Panc1 (cell line): Measurements from ENCODE around the gene TMEM161A. TPM values are rescaled to one million over a fixed set of nuclear protein-coding genes. Genes with fewer than 3 reads are reported as not detected.

Experiments used
- ATAC-seq: fragments of 200-7000 bp; cut with Tn5 transposase; 2 replicates; pipeline ENCODE4 v1.9.1; 2020; ENCODE audit warnings: mild to moderate bottlenecking, moderate library complexity
- BruUV-seq: library from RNA; stranded (reverse); fragments of 400-500 nt; replicated peaks from 2 replicates; lab custom pipeline; 2021; lab: Mats Ljungman, UMichigan
- CTCF ChIA-PET: fragments of 300-600 bp; sonication (Branson Sonifier 250); formaldehyde crosslinking; loops from one replicate; lab custom pipeline; 2022; ENCODE audit warnings: antibody characterized with exemption; lab: Charles Lee
- POLR2A ChIA-PET: fragments of 300-600 bp; sonication (Branson Sonifier 250); formaldehyde crosslinking; loops from one replicate; lab custom pipeline; 2022; ENCODE audit warnings: antibody characterized with exemption; lab: Charles Lee
- DNase-seq: peaks from one replicate; pipeline ENCODE4 v3.0.0-alpha.2; 2010; ENCODE audit warnings: low read depth, low spot score
- H3K27ac ChIP-seq: 2 replicates; pipeline ENCODE4 v1.5.1; 2011; ENCODE audit warnings: mild to moderate bottlenecking, low read length, inconsistent platforms
- H3K27me3 ChIP-seq: fragments of 200-500 bp; sonication (Bioruptor generic); 2 replicates; pipeline ENCODE4 v1.6.0; 2014; ENCODE audit warnings: low read length, inconsistent platforms; ENCODE audit not compliant: control insufficient read depth, insufficient read depth
- H3K36me3 ChIP-seq: fragments of 200-500 bp; sonication (Bioruptor generic); 2 replicates; pipeline ENCODE4 v1.5.1; 2014; ENCODE audit warnings: inconsistent platforms, mild to moderate bottlenecking, low read length, moderate library complexity; ENCODE audit not compliant: control insufficient read depth, insufficient read depth
- H3K4me1 ChIP-seq: 2 replicates; pipeline ENCODE4 v1.5.1; 2011; ENCODE audit warnings: inconsistent platforms, mild to moderate bottlenecking, low read length, moderate library complexity; ENCODE audit not compliant: control insufficient read depth, insufficient read depth
- H3K4me3 ChIP-seq, 2 experiments: 2 replicates each; pipeline ENCODE4 v1.5.1; 2011 to 2012; ENCODE audit warnings: low read depth in 2 of 2, low read length in 2 of 2, mild to moderate bottlenecking in 2 of 2, inconsistent platforms in 1 of 2, moderate library complexity in 1 of 2
- H3K9me3 ChIP-seq: fragments of 200-500 bp; sonication (Bioruptor generic); 2 replicates; pipeline ENCODE4 v1.5.1; 2014; ENCODE audit warnings: low read depth, mild to moderate bottlenecking, inconsistent platforms, low read length, moderate library complexity; ENCODE audit not compliant: control insufficient read depth, insufficient read depth
- POLR2AphosphoS5 ChIP-seq: IDR thresholded peaks from 2 replicates; pipeline ENCODE4 v1.6.1; 2012; ENCODE audit warnings: mild to moderate bottlenecking, low read depth, low read length, moderate library complexity
- SIN3A ChIP-seq: IDR thresholded peaks from 2 replicates; pipeline ENCODE4 v1.6.1; 2012; ENCODE audit warnings: low read depth, mild to moderate bottlenecking, low read length, moderate library complexity, borderline replicate concordance; ENCODE audit not compliant: insufficient read depth
- TCF7L2 ChIP-seq: IDR thresholded peaks from 2 replicates; pipeline ENCODE4 v1.6.1; 2011; ENCODE audit warnings: mild to moderate bottlenecking, low read depth, low read length, inconsistent platforms
- in situ Hi-C: cut with HindIII; loops from 2 replicates; pipeline ENCODE4 v1.10.0; 2016; ENCODE audit warnings: low sequenced_read_pairs, low pct_unique_long_range_greater_than_20kb
- intact Hi-C: fragments of 100-400 bp; cut with micrococcal nuclease; formaldehyde crosslinking; loops from one replicate; pipeline ENCODE4 v1.10.0; 2022; ENCODE audit not compliant: unreplicated experiment
- total RNA-seq: library from RNA; stranded (reverse); gene quantifications from one replicate; pipeline ENCODE4 v1.2.1, GENCODE V29; 2021; ENCODE audit not compliant: unreplicated experiment
- TF ChIP-seq, protein P1 (sequence below): fragments of 450-650 bp; IDR thresholded peaks from 2 replicates; pipeline ENCODE4 v1.5.1; 2017; ENCODE audit warnings: mild to moderate bottlenecking
- TF ChIP-seq, protein P2 (sequence below), 2 experiments: IDR thresholded peaks; 2 replicates each; pipeline ENCODE4 v1.6.1; 2011 to 2012; ENCODE audit warnings: low read depth in 2 of 2, control low read depth in 1 of 2, low read length in 1 of 2, mild to moderate bottlenecking in 1 of 2, moderate library complexity in 1 of 2; ENCODE audit not compliant: insufficient read depth in 1 of 2

The TMEM161A gene
- total RNA-seq, 1 experiment from 2014 or later: 26.7 TPM

DNA sequence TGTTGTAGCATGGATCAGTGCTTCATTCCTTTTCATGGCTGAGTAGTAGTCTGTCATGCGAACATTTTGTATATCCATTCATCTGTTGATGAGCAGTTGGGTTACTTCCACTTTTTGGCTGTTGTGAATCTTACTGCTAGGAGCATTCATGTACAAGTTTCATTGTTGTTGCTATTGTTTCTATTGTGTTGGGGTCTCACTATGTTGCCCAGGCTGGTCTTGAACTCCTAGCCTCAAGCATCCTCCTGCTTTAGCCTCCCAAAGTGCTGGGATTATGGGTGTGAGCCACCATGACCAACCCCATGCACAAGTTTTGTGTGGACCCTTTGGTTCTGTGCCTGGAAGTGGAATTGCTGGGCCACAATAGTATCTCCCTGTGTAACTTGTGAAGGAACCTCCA lies 58.7 kb downstream of the TMEM161A start:
- Histone ChIP-seq H3K36me3 (no peaks in the 10 kb centered on the region), H3K9me3 (no peaks in the 10 kb centered on the region), H3K4me3 (no peak overlapping the region), H3K4me1 (no peaks in the 10 kb centered on the region), H3K27ac (no peak overlapping the region), H3K27me3 (no peaks in the 10 kb centered on the region)
- no TSS peak for BruUV-seq
- ATAC-seq (no peak), DNase-seq (no peak)
- ChIA-PET CTCF (no interaction called here), POLR2A (no interaction called here)
- intact Hi-C loops: no loop called here
- in situ Hi-C loops: no loop called here
- TF ChIP-seq POLR2AphosphoS5 (no peak), TCF7L2 (no peak), SIN3A (no peak)
- TF ChIP-seq, protein P1, sequence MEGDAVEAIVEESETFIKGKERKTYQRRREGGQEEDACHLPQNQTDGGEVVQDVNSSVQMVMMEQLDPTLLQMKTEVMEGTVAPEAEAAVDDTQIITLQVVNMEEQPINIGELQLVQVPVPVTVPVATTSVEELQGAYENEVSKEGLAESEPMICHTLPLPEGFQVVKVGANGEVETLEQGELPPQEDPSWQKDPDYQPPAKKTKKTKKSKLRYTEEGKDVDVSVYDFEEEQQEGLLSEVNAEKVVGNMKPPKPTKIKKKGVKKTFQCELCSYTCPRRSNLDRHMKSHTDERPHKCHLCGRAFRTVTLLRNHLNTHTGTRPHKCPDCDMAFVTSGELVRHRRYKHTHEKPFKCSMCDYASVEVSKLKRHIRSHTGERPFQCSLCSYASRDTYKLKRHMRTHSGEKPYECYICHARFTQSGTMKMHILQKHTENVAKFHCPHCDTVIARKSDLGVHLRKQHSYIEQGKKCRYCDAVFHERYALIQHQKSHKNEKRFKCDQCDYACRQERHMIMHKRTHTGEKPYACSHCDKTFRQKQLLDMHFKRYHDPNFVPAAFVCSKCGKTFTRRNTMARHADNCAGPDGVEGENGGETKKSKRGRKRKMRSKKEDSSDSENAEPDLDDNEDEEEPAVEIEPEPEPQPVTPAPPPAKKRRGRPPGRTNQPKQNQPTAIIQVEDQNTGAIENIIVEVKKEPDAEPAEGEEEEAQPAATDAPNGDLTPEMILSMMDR: no peak
- TF ChIP-seq, protein P2, sequence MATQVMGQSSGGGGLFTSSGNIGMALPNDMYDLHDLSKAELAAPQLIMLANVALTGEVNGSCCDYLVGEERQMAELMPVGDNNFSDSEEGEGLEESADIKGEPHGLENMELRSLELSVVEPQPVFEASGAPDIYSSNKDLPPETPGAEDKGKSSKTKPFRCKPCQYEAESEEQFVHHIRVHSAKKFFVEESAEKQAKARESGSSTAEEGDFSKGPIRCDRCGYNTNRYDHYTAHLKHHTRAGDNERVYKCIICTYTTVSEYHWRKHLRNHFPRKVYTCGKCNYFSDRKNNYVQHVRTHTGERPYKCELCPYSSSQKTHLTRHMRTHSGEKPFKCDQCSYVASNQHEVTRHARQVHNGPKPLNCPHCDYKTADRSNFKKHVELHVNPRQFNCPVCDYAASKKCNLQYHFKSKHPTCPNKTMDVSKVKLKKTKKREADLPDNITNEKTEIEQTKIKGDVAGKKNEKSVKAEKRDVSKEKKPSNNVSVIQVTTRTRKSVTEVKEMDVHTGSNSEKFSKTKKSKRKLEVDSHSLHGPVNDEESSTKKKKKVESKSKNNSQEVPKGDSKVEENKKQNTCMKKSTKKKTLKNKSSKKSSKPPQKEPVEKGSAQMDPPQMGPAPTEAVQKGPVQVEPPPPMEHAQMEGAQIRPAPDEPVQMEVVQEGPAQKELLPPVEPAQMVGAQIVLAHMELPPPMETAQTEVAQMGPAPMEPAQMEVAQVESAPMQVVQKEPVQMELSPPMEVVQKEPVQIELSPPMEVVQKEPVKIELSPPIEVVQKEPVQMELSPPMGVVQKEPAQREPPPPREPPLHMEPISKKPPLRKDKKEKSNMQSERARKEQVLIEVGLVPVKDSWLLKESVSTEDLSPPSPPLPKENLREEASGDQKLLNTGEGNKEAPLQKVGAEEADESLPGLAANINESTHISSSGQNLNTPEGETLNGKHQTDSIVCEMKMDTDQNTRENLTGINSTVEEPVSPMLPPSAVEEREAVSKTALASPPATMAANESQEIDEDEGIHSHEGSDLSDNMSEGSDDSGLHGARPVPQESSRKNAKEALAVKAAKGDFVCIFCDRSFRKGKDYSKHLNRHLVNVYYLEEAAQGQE (IDR thresholded peaks at IDR 0.05; ENCODE audit: insufficient read depth in 1 of 2, low read depth in 2 of 2, low read length in 1 of 2): no peak

DNA sequence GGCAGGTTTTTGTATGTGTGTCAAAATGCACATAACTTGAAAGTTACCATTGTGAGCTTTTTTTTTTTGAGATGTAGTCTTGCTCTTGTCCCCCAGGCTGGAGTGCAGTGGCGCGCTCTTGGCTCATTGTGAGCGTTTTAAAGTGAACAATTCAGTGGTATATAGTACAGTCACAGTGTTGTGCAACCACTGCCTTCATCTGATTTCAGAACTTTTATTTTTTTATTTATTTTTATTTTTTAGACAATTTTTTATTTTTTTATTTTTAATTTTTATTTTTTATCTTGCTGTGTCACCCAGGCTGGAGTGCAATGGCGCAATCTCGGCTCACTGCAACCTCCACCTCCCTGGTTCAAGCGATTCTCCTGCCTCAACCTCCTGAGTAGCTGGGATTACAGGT lies 59.5 kb downstream of the TMEM161A start:
- intact Hi-C loops: no loop called here
- Histone ChIP-seq H3K4me1 (no peaks in the 10 kb centered on the region), H3K4me3 (no peak overlapping the region), H3K27ac (no peak overlapping the region), H3K36me3 (no peaks in the 10 kb centered on the region), H3K9me3 (no peaks in the 10 kb centered on the region), H3K27me3 (no peaks in the 10 kb centered on the region)
- in situ Hi-C loops: no loop called here
- POLR2A ChIA-PET: no interaction called here
- DNase-seq (no peak), ATAC-seq (no peak)
- TF ChIP-seq, protein P1: no peak
- TF ChIP-seq, protein P2 (IDR thresholded peaks at IDR 0.05; ENCODE audit: insufficient read depth in 1 of 2, low read depth in 2 of 2, low read length in 1 of 2): no peak
- TF ChIP-seq TCF7L2 (no peak), SIN3A (no peak), POLR2AphosphoS5 (no peak)
- BruUV-seq: no TSS peak
- CTCF ChIA-PET: no interaction called here
